Sigmoid colon (tissue), 7 donors: ENCODE results near the gene OTOA. TPM values are rescaled to one million over a fixed set of nuclear protein-coding genes. Genes with fewer than 3 reads are reported as not detected.
"Not testable (repeated sequence)": the region's sequence is repeated elsewhere in the genome, so short reads cannot be mapped to it uniquely, and the experiment has no call there.

ENCODE experiments used
- DNase-seq: peaks from one replicate; pipeline ENCODE4 v3.0.0-alpha.2; 2019
- H3K27ac ChIP-seq, 4 donors: fragments of 200-600 bp; sonication (generic); one replicate each; pipeline ENCODE4 v1.5.1; 2016 to 2019; ENCODE audit warnings: mild to moderate bottlenecking in 1 of 4
- H3K27me3 ChIP-seq, 3 donors: fragments of 200-600 bp; sonication (generic); one replicate each; pipeline ENCODE4 v1.5.1; 2019; ENCODE audit warnings: mild to moderate bottlenecking in 1 of 3
- H3K36me3 ChIP-seq, 4 donors: fragments of 200-600 bp; sonication (generic); one replicate each; pipeline ENCODE4 v1.5.1; 2016 to 2019
- H3K4me1 ChIP-seq, 4 donors: fragments of 200-600 bp; sonication (generic); one replicate each; pipeline ENCODE4 v1.5.1; 2017 to 2019
- H3K4me3 ChIP-seq, 4 donors: fragments of 200-600 bp; sonication (generic); one replicate each; pipeline ENCODE4 v1.5.1; 2017 to 2019; ENCODE audit warnings: mild to moderate bottlenecking in 2 of 4, moderate library complexity in 1 of 4
- H3K9me3 ChIP-seq, 4 donors: fragments of 200-600 bp in 3 of 4; sonication (generic) in 3 of 4; one replicate each; pipeline versions ENCODE4 v1.5.1 to v1.6.1; 2013 to 2019
- EP300 ChIP-seq, 4 donors: sonication (generic); formaldehyde crosslinking; IDR thresholded peaks; one replicate each; pipeline ENCODE4 v1.6.1; 2017; ENCODE audit warnings: antibody characterized with exemption in 4 of 4
- POLR2A ChIP-seq, 2 donors: fragments of 450-650 bp; IDR thresholded peaks; one replicate each; pipeline ENCODE4 v1.6.1; 2016; ENCODE audit warnings: antibody characterized with exemption in 2 of 2, mild to moderate bottlenecking in 2 of 2, moderate library complexity in 2 of 2
- POLR2AphosphoS5 ChIP-seq, 4 donors: sonication (generic); formaldehyde crosslinking; IDR thresholded peaks; one replicate each; pipeline ENCODE4 v1.6.1; 2017; ENCODE audit warnings: antibody characterized with exemption in 4 of 4
- WGBS, 2 donors: extraction: QIAGEN DNeasy Blood & Tissue Kit; methylation state at CpG; one replicate each; pipeline ENCODE4 v1.1.7; 2013; 5-methylcytosine and 5-hydroxymethylcytosine counted together
- intact Hi-C: fragments of 100-400 bp; cut with DNase I; formaldehyde crosslinking; loops from one replicate; pipeline ENCODE4 v1.15.1; 2023
- polyA plus RNA-seq, 3 donors: library from polyadenylated mRNA; stranded (reverse); fragments of 200-250 nt; gene quantifications; one replicate each; pipeline ENCODE4 v1.2.3, GENCODE V29; 2013
- total RNA-seq, 4 donors: library from RNA; depleted of rRNA; stranded (reverse); fragments of >200 nt; gene quantifications; one replicate each; pipeline ENCODE4 v1.1.0, GENCODE V29; 2016
- TF ChIP-seq, protein P1 (sequence below), 4 experiments: fragments of 450-650 bp in 3 of 4; fragments of 200-600 bp in 1 of 4; IDR thresholded peaks; one replicate each; pipeline ENCODE4 v1.5.1; 2016 to 2019; ENCODE audit warnings: antibody characterized with exemption in 4 of 4, mild to moderate bottlenecking in 3 of 4, moderate library complexity in 2 of 4
- donor health status: healthy with polysubstance abuse.
- donor health status: Bipolar disorder and iron deficiency.
- donor health status: healthy.

OTOA gene
- total and polyA plus RNA-seq, 7 donors: 0.14 to 0.83 (median 0.46) TPM; not detected in 2

DNA sequence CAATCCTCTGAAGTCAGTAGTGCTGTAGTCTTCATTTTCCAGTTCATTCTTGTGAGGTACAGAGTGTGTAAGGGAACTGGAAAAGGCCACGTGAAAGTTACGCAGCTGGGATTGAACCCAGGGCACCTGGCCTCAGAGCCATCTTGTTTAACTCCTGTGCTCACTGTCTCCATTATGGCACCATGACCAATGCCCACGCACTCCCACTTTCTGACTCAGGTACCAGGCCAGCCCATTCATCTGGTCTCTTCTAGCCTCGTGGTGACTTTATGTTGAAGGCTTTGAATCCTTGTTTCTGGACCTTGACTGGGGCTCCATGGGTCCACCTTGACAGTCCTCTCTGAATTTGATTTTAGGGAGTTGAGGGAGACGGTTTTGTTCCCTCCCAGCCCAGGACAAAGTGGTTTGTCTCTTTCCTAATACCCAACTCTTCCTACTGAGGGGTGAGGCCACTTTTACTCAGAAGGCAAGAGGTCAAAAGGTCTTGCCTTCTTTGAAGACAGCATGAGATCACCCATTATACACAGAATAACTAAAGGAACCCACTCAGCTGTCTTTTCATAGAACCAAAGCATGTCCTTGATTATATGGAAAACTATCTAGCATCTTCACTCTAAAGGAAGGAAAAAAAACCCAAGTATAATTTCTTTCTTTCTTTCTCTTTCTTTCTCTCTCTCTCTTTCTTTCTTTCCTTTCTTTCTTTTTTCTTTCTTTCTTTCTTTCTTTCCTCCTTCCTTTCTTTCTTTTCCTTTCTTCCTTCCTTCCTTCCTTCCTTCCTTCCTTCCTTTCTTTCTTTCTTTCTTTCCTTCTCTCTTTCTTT, 50.0 kb downstream of the OTOA start:
- no peak overlapping the region for H3K27ac ChIP-seq
- intact Hi-C loops: no loop called here
- 79 to 86% methylated on average over 5 of the region's 5 CpGs for WGBS, 2 donors
- H3K27me3 ChIP-seq: no peaks in the 10 kb centered on the region
- H3K36me3 ChIP-seq: no peaks in the 10 kb centered on the region
- no peaks in the 10 kb centered on the region for H3K4me1 ChIP-seq
- TF ChIP-seq POLR2AphosphoS5 (IDR thresholded peaks at IDR 0.05) (no peak), EP300 (IDR thresholded peaks at IDR 0.05) (no peak), POLR2A (IDR thresholded peaks at IDR 0.05) (no peak)
- TF ChIP-seq, protein P1, sequence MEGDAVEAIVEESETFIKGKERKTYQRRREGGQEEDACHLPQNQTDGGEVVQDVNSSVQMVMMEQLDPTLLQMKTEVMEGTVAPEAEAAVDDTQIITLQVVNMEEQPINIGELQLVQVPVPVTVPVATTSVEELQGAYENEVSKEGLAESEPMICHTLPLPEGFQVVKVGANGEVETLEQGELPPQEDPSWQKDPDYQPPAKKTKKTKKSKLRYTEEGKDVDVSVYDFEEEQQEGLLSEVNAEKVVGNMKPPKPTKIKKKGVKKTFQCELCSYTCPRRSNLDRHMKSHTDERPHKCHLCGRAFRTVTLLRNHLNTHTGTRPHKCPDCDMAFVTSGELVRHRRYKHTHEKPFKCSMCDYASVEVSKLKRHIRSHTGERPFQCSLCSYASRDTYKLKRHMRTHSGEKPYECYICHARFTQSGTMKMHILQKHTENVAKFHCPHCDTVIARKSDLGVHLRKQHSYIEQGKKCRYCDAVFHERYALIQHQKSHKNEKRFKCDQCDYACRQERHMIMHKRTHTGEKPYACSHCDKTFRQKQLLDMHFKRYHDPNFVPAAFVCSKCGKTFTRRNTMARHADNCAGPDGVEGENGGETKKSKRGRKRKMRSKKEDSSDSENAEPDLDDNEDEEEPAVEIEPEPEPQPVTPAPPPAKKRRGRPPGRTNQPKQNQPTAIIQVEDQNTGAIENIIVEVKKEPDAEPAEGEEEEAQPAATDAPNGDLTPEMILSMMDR (IDR thresholded peaks at IDR 0.05): no peak
- H3K4me3 ChIP-seq: no peak overlapping the region
- DNase-seq: no peak
- H3K9me3 ChIP-seq: no peaks in the 10 kb centered on the region

DNA sequence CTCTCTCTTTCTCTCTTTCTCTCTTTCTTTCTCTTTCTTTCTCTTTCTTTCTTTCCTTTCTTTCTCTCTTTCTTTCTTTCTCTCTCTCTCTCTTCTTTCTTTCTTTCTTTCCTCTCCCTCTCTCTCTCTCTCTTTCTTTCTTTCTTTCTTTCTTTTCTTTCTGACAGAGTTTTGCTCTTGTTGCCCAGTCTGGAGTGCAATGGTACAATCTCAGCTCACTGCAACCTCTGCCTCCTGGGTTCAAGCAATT, 50.5 kb downstream of the OTOA start:
- H3K27me3 ChIP-seq, H3K36me3 ChIP-seq, DNase-seq, intact Hi-C loops, H3K4me1 ChIP-seq, H3K27ac ChIP-seq, H3K4me3 ChIP-seq, H3K9me3 ChIP-seq: not testable (repeated sequence)

GRCh38 chr16:21717608-21718007, 53.8 kb downstream of the OTOA start:
- 78 to 79% methylated on average over 10 of the region's 10 CpGs for WGBS, 2 donors

GRCh38 chr16:21719283-21719682, 55.5 kb downstream of the OTOA start:
- DNase-seq: no peak
- H3K4me3 ChIP-seq: no peak overlapping the region
- no peak overlapping the region for H3K27ac ChIP-seq
- H3K27me3 ChIP-seq: no peaks in the 10 kb centered on the region
- intact Hi-C loops: no loop called here
- no peaks in the 10 kb centered on the region for H3K4me1 ChIP-seq
- no peak for TF ChIP-seq POLR2AphosphoS5 (IDR thresholded peaks at IDR 0.05)
- H3K36me3 ChIP-seq: no peaks in the 10 kb centered on the region
- no peaks in the 10 kb centered on the region for H3K9me3 ChIP-seq
- WGBS, 2 donors: 47 to 69% methylated on average over 6 of the region's 6 CpGs

More at GRCh38 chr16:21717608-21718007, 53.8 kb downstream of the OTOA start:
- Histone ChIP-seq H3K9me3 (no peaks in the 10 kb centered on the region), H3K4me3 (no peak overlapping the region), H3K36me3 (no peaks in the 10 kb centered on the region), H3K4me1 (no peaks in the 10 kb centered on the region), H3K27ac (no peak overlapping the region), H3K27me3 (no peaks in the 10 kb centered on the region)
- intact Hi-C loops: no loop called here
- no peak for DNase-seq
- TF ChIP-seq EP300 (IDR thresholded peaks at IDR 0.05) (no peak), POLR2AphosphoS5 (IDR thresholded peaks at IDR 0.05) (no peak)

GRCh38 chr16:21720533-21720932, 56.8 kb downstream of the OTOA start:
- DNase-seq: no peak
- 89 to 90% methylated on average over 2 of the region's 2 CpGs for WGBS, 2 donors
- H3K36me3 ChIP-seq: no peaks in the 10 kb centered on the region
- TF ChIP-seq, protein P1 (IDR thresholded peaks at IDR 0.05): no peak
- TF ChIP-seq POLR2AphosphoS5 (IDR thresholded peaks at IDR 0.05) (no peak), POLR2A (IDR thresholded peaks at IDR 0.05) (no peak), EP300 (IDR thresholded peaks at IDR 0.05) (no peak)
- no peaks in the 10 kb centered on the region for H3K4me1 ChIP-seq
- H3K27ac ChIP-seq: no peak overlapping the region
- H3K27me3 ChIP-seq: no peaks in the 10 kb centered on the region
- no peak overlapping the region for H3K4me3 ChIP-seq
- intact Hi-C loops: no loop called here
- H3K9me3 ChIP-seq: no peaks in the 10 kb centered on the region

GRCh38 chr16:21722771-21723455, 59.1 kb downstream of the OTOA start:
- no peaks in the 10 kb centered on the region for H3K9me3 ChIP-seq
- H3K4me1 ChIP-seq: no peaks in the 10 kb centered on the region
- DNase-seq: no peak
- TF ChIP-seq POLR2AphosphoS5 (IDR thresholded peaks at IDR 0.05): no peak
- TF ChIP-seq EP300 (IDR thresholded peaks at IDR 0.05): no peak
- TF ChIP-seq POLR2A (IDR thresholded peaks at IDR 0.05): no peak
- TF ChIP-seq, protein P1 (IDR thresholded peaks at IDR 0.05): no peak
- no peaks in the 10 kb centered on the region for H3K36me3 ChIP-seq
- H3K27me3 ChIP-seq: no peaks in the 10 kb centered on the region
- intact Hi-C loops: no loop called here
- no peak overlapping the region for H3K27ac ChIP-seq
- WGBS, 2 donors: 80 to 85% methylated on average over 7 of the region's 7 CpGs
- H3K4me3 ChIP-seq: no peak overlapping the region
